NT2/D1 (cell line): ENCODE measurements around the gene RFTN1.

Experiments used
- DNase-seq: peaks from one replicate; pipeline ENCODE4 v3.0.0-alpha.2; 2011; ENCODE audit warnings: low read depth, low spot score
- H3K27me3 ChIP-seq: 2 replicates; pipeline ENCODE4 v1.6.0; 2011; ENCODE audit warnings: mild to moderate bottlenecking; ENCODE audit not compliant: insufficient read length, insufficient read depth
- H3K36me3 ChIP-seq: 2 replicates; pipeline ENCODE4 v1.6.1; 2011; ENCODE audit warnings: mild to moderate bottlenecking, low read length, mixed read lengths; ENCODE audit not compliant: insufficient read depth, insufficient read length
- H3K4me1 ChIP-seq: 2 replicates; pipeline ENCODE4 v1.5.1; 2011; ENCODE audit not compliant: insufficient read depth, insufficient read length
- H3K4me3 ChIP-seq: 2 replicates; pipeline ENCODE4 v1.5.1; 2011; ENCODE audit warnings: low read depth; ENCODE audit not compliant: insufficient read length
- H3K9ac ChIP-seq: 2 replicates; pipeline ENCODE4 v1.6.0; 2011; ENCODE audit warnings: low read depth; ENCODE audit not compliant: insufficient read length
- H3K9me3 ChIP-seq: 2 replicates; pipeline ENCODE4 v1.5.1; 2011; ENCODE audit warnings: mild to moderate bottlenecking, low read length; ENCODE audit not compliant: insufficient read depth
- SUZ12 ChIP-seq: IDR thresholded peaks from 2 replicates; pipeline ENCODE4 v1.6.1; 2011; ENCODE audit not compliant: insufficient read length, insufficient read depth; ENCODE audit errors: extremely low read depth
- YY1 ChIP-seq: IDR thresholded peaks from 2 replicates; pipeline ENCODE4 v1.6.1; 2011; ENCODE audit not compliant: insufficient read length, insufficient read depth
- ZNF274 ChIP-seq: IDR thresholded peaks from 2 replicates; pipeline ENCODE4 v1.6.1; 2011; ENCODE audit warnings: mild to moderate bottlenecking, low read depth, low read length

RFTN1 gene

DNA sequence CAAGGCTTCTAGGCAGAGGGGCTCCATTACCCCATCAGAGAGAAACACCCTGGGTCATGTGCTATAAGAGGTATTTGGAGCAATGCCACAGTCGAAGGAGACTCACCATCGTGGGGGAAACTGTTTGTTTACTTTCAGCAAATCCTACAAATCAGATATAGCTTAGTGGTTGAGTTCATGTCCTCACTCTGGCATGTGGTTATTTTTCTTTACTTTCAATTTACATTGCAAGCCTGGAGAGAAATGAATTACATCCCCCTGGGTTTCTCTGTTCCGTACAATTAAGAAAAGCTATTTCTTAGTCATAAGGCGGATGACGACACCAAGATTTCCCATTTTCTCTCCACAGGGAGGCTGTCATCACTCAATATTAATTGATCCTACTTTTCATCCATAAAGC is 36.9 kb downstream of the RFTN1 start:
- DNase-seq = no peak
- H3K4me1 ChIP-seq = no peaks in the 10 kb centered on the region
- H3K36me3 ChIP-seq = no peaks in the 10 kb centered on the region
- H3K9ac ChIP-seq = no peak overlapping the region
- no peak overlapping the region for H3K4me3 ChIP-seq
- TF ChIP-seq ZNF274 = no peak
- no peak for TF ChIP-seq YY1
- H3K27me3 ChIP-seq = peaks cover 32% of the 10 kb centered on the region
- H3K9me3 ChIP-seq = peaks cover 9% of the 10 kb centered on the region; the same call in 1 of the 2 replicates

DNA sequence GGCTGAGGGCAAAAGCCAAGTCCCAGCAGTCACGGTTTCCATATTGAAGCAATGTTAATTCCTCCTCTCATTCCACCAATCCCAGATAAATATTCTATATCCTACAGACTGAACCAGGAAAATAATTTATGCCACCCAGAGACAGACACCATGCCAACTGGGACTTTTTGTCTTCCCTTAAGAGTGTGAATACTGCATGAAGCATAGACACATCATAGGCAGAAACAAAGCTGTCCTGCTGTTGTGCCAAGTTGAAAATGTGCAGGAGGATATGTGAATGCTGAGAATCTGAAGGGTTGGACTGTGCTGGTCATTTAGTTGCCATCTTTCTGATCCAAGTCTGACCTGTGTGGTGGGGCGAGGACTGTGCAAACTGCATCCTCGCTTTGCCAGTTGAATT is 37.7 kb downstream of the RFTN1 start:
- Histone ChIP-seq H3K4me3 (no peak overlapping the region), H3K9ac (no peak overlapping the region), H3K9me3 (peaks cover 9% of the 10 kb centered on the region; the same call in 1 of the 2 replicates), H3K27me3 (peaks cover 23% of the 10 kb centered on the region), H3K36me3 (no peaks in the 10 kb centered on the region), H3K4me1 (no peaks in the 10 kb centered on the region)
- no peak for DNase-seq
- TF ChIP-seq SUZ12 (no peak), YY1 (no peak), ZNF274 (no peak)

DNA sequence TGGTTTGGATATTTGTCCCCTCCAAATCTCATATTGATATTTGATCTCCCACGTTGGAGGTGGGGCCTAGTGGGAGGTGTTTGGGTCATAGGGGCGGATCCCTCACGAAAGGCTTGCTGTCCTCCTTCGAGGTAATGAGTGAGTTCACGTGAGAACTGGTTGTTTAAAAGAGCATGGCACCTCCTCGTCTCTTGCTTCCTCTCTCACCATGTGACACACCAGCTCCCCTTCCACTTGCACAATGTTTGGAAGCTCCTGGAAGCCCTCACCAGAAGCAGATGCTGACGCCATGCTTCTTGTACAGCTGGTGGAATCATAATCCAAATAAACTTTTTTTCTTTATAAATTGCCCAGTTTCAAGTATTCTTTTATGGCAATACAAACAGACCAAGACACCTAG is 38.6 kb downstream of the RFTN1 start:
- no peak for TF ChIP-seq YY1
- no peak for TF ChIP-seq ZNF274
- no peak for TF ChIP-seq SUZ12
- Histone ChIP-seq H3K9me3 (peaks cover 9% of the 10 kb centered on the region; the same call in 1 of the 2 replicates), H3K36me3 (no peaks in the 10 kb centered on the region), H3K4me1 (no peaks in the 10 kb centered on the region), H3K27me3 (peaks cover 14% of the 10 kb centered on the region), H3K4me3 (no peak overlapping the region), H3K9ac (no peak overlapping the region)
- DNase-seq = no peak

DNA sequence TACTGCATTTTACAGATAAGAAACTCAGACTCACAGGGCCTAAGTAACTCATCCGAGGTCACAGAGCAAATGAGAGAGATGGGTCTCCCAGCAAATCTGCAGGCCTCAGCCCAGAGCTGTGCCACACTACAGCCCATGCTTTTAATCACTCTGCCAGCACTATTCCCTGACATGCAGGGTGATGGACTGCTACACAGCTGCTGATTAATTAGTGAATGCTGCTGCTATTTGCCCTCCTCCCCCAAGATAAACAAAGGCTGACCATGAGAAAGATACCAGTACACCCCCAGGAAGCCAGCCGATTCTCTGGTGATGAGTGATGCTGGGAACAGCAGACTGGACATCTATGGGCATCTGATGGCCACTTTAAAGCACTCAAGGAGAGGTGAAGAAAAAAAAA is 39.3 kb downstream of the RFTN1 start:
- H3K9ac ChIP-seq = no peak overlapping the region
- TF ChIP-seq YY1 = no peak
- no peak for TF ChIP-seq SUZ12
- TF ChIP-seq ZNF274 = no peak
- no peak overlapping the region for H3K4me3 ChIP-seq
- H3K36me3 ChIP-seq = no peaks in the 10 kb centered on the region
- no peaks in the 10 kb centered on the region for H3K4me1 ChIP-seq
- DNase-seq = no peak
- H3K27me3 ChIP-seq = peaks cover 7% of the 10 kb centered on the region
- H3K9me3 ChIP-seq = peaks cover 9% of the 10 kb centered on the region; the same call in 1 of the 2 replicates

DNA sequence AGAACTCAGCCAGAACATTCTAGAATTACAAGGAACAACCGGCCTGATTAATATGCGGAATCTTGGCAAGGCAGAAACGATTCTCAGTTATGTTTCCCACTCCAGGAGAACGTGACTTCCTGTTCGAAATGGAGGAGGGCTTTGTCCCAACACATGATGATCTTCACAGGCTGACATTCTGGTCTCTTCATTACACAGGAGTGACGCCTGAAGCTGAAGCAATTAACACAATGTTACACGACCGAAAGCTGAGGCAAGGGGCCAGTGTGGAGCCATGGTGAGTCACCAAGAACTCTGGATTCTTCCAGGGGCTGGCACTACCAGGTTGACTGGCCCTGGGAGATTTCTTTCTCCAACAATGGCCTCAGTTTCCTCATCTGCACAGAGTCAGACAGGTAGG is 40.9 kb downstream of the RFTN1 start:
- H3K36me3 ChIP-seq = no peaks in the 10 kb centered on the region
- no peak for TF ChIP-seq ZNF274
- TF ChIP-seq SUZ12 = no peak
- TF ChIP-seq YY1 = no peak
- peaks cover 6% of the 10 kb centered on the region; the same call in 1 of the 2 replicates for H3K9me3 ChIP-seq
- no peaks in the 10 kb centered on the region for H3K4me1 ChIP-seq
- DNase-seq = no peak
- no peak overlapping the region for H3K4me3 ChIP-seq
- H3K27me3 ChIP-seq = no peaks in the 10 kb centered on the region
- H3K9ac ChIP-seq = no peak overlapping the region

DNA sequence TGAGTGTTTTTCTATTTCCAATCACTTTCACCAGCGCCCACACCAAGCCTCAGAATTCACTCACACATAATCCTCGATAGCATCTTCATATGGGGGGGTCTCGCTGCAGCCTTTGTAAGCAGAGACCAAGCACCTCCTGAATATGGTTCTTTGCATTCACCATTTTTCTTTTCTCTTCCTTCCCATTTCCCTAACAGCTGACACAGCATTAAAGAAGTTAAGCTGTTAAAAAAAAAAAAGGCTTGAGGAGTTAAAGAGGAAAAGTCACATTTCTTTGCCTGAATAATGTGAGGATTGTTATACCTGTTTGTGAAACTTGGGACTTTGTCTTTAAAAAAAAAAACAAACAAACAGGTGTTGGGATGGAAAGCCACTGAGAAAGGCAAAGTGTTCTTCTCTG is 41.6 kb downstream of the RFTN1 start:
- H3K4me3 ChIP-seq = no peak overlapping the region
- no peak overlapping the region for H3K9ac ChIP-seq
- H3K36me3 ChIP-seq = no peaks in the 10 kb centered on the region
- no peaks in the 10 kb centered on the region for H3K4me1 ChIP-seq
- DNase-seq = no peak
- H3K27me3 ChIP-seq = no peaks in the 10 kb centered on the region
- H3K9me3 ChIP-seq = no peaks in the 10 kb centered on the region
- no peak for TF ChIP-seq SUZ12
- TF ChIP-seq YY1 = no peak
- no peak for TF ChIP-seq ZNF274

DNA sequence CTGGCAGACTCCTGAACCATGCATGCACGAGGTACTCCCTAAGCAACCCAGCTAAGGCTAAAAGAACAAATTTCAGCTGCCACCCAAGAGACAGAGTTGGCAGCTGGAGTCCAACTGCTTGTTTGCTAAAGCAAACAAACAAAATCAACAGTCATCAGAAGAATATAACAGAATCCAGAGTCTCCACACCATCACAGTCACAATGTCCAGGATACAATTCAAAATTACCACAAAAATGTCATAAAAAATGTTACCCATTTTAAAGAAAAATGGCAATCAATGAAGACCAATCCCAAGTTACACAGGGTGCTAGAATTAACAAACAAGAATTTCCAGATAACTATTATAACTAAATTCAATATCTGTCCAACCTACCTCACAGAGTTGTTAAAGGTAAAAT is 42.9 kb downstream of the RFTN1 start:
- no peaks in the 10 kb centered on the region for H3K4me1 ChIP-seq
- no peak overlapping the region for H3K9ac ChIP-seq
- no peaks in the 10 kb centered on the region for H3K36me3 ChIP-seq
- H3K9me3 ChIP-seq = no peaks in the 10 kb centered on the region
- H3K4me3 ChIP-seq = no peak overlapping the region
- no peaks in the 10 kb centered on the region for H3K27me3 ChIP-seq
- TF ChIP-seq SUZ12 (no peak), YY1 (no peak), ZNF274 (no peak)
- no peak for DNase-seq
